Body of pancreas (tissue), 4 donors: ENCODE results near the gene KLHL6. TPM values are rescaled to one million over a fixed set of nuclear protein-coding genes. Genes with fewer than 3 reads are reported as not detected.

Experiments used
- ATAC-seq: fragments of 150-250 bp; one replicate; pipeline ENCODE4 v1.9.1; 2016
- DNase-seq, 4 donors: peaks; one replicate each; pipeline ENCODE4 v3.0.0-alpha.2; 2019
- H3K27ac ChIP-seq, 4 donors: fragments of 200-600 bp; sonication (generic); 1 replicate in 3 of 4; 2 replicates in 1 of 4; pipeline versions ENCODE4 v1.5.1 to v1.6.1; 2016 to 2019; ENCODE audit warnings: mild to moderate bottlenecking in 1 of 4, mixed read lengths in 1 of 4, moderate library complexity in 1 of 4
- H3K27me3 ChIP-seq, 2 donors: fragments of 200-600 bp; sonication (generic); one replicate each; pipeline ENCODE4 v1.6.0; 2016; ENCODE audit warnings: mild to moderate bottlenecking in 1 of 2
- H3K36me3 ChIP-seq, 2 donors: fragments of 200-600 bp; sonication (generic); replicated peaks in 1 of 2; 2 replicates each; pipeline ENCODE4 v1.5.1; 2016; ENCODE audit warnings: low read depth in 2 of 2; ENCODE audit not compliant: insufficient read depth in 1 of 2
- H3K4me1 ChIP-seq: fragments of 200-600 bp; sonication (generic); one replicate; pipeline ENCODE4 v1.6.0; 2016
- H3K4me3 ChIP-seq, 2 donors: fragments of 200-600 bp; sonication (generic); 1 replicate in 1 of 2; 2 replicates in 1 of 2; pipeline ENCODE4 v1.5.1; 2016 to 2019
- H3K9me3 ChIP-seq, 3 donors: fragments of 200-600 bp; sonication (generic); 1 replicate in 2 of 3; 2 replicates in 1 of 3; pipeline ENCODE4 v1.5.1; 2016
- CTCF ChIP-seq, 7 experiments: fragments of 450-650 bp in 4 of 7; fragments of 200-600 bp in 3 of 7; sonication (generic) in 3 of 7; IDR thresholded peaks; one replicate each; pipeline ENCODE4 v1.5.1; 2016 to 2019; ENCODE audit warnings: antibody characterized with exemption in 7 of 7
- POLR2A ChIP-seq, 3 donors: fragments of 450-650 bp; IDR thresholded peaks; one replicate each; pipeline ENCODE4 v1.6.1; 2016; ENCODE audit warnings: antibody characterized with exemption in 3 of 3, mild to moderate bottlenecking in 2 of 3
- WGBS, 2 donors: methylation state at CpG; one replicate each; pipeline ENCODE4 v1.1.5; 2017; 5-methylcytosine and 5-hydroxymethylcytosine counted together
- intact Hi-C: fragments of 100-400 bp; cut with DNase I; formaldehyde crosslinking; loops from one replicate; pipeline ENCODE4 v1.15.1; 2023
- small RNA-seq: library from RNA; depleted of rRNA; stranded (forward); fragments of <200 nt; gene quantifications from one replicate; pipeline ENCODE3, GENCODE V24; 2016
- total RNA-seq, 2 donors: library from RNA; depleted of rRNA; stranded (reverse); fragments of >200 nt; gene quantifications; one replicate each; pipeline ENCODE4 v1.1.0, GENCODE V29; 2016

The KLHL6 gene
- total RNA-seq, 2 donors from 2014 or later = 1.6 TPM

GRCh38 chr3:183439515-183439914, 116.0 kb downstream of the KLHL6 start:
- H3K27me3 ChIP-seq = no peaks in the 10 kb centered on the region
- DNase-seq (no peak), ATAC-seq (no peak)
- WGBS, 2 donors = 87 to 90% methylated on average over 3 of the region's 3 CpGs
- no peaks in the 10 kb centered on the region for H3K9me3 ChIP-seq
- TF ChIP-seq CTCF (IDR thresholded peaks at IDR 0.05) = no peak
- no peak for TF ChIP-seq POLR2A (IDR thresholded peaks at IDR 0.05)
- peaks cover 6% of the 10 kb centered on the region for H3K4me1 ChIP-seq
- no peak overlapping the region for H3K4me3 ChIP-seq
- intact Hi-C loops = no loop called here
- H3K36me3 ChIP-seq = no peaks in the 10 kb centered on the region
- no peak overlapping the region for H3K27ac ChIP-seq

GRCh38 chr3:183438735-183439134, 116.8 kb downstream of the KLHL6 start:
- peaks cover 6% of the 10 kb centered on the region for H3K4me1 ChIP-seq
- no peaks in the 10 kb centered on the region for H3K9me3 ChIP-seq
- 57 to 60% methylated on average over 1 of the region's 1 CpG for WGBS, 2 donors
- no peaks in the 10 kb centered on the region for H3K36me3 ChIP-seq
- intact Hi-C loops = no loop called here
- TF ChIP-seq POLR2A (IDR thresholded peaks at IDR 0.05) (no peak), CTCF (IDR thresholded peaks at IDR 0.05) (no peak)
- H3K4me3 ChIP-seq = no peak overlapping the region
- peak; percentile 42 for ATAC-seq
- H3K27ac ChIP-seq = no peak overlapping the region
- peak; percentile 45 to 66 (median 54) for DNase-seq
- no peaks in the 10 kb centered on the region for H3K27me3 ChIP-seq

- ATAC-seq = no peak
- Histone ChIP-seq H3K4me1 (peaks cover 6% of the 10 kb centered on the region), H3K9me3 (no peaks in the 10 kb centered on the region), H3K27ac (no peak overlapping the region), H3K36me3 (no peaks in the 10 kb centered on the region), H3K4me3 (no peak overlapping the region), H3K27me3 (no peaks in the 10 kb centered on the region)
- WGBS, 2 donors = 84 to 98% methylated on average over 6 of the region's 6 CpGs
- no peak for TF ChIP-seq POLR2A (IDR thresholded peaks at IDR 0.05)
- TF ChIP-seq CTCF (IDR thresholded peaks at IDR 0.05) = no peak
- intact Hi-C loops = no loop called here
- DNase-seq = no peak
Measured at GRCh38 chr3:183437666-183438564, 117.6 kb downstream of the KLHL6 start.

Small RNAs within 50 kb of the gene (small RNA-seq; reads per million reads assigned to genes)
- gene RF00092 (not detected), gene RF00394 (not detected), gene RF01241 (not detected), gene SNORA63D (7.6 reads per million, percentile 90 among the genes with 10 or more reads in this experiment)

Other genes starting within 250 kb of the KLHL6 start
- gene MCF2L2, start 127.1 kb downstream of the KLHL6 start, total RNA-seq = under 1 TPM in 1 of 2 donors, not detected in 1; 0.26 TPM
- 10 to 100 TPM; 22.7 to 46.2 TPM for gene KLHL24, start 79.9 kb upstream of the KLHL6 start, total RNA-seq
- gene YEATS2, start 142.1 kb upstream of the KLHL6 start, total RNA-seq = 10 to 100 TPM; 12.5 to 13.8 TPM